ENCODE measurements around the gene TLX1. TPM values are rescaled to one million over a fixed set of nuclear protein-coding genes. Genes with fewer than 3 reads are reported as not detected.

Gene TLX1
- total RNA-seq, 2 donors from 2014 or later = 0.52 TPM; not detected in 1

DNA sequence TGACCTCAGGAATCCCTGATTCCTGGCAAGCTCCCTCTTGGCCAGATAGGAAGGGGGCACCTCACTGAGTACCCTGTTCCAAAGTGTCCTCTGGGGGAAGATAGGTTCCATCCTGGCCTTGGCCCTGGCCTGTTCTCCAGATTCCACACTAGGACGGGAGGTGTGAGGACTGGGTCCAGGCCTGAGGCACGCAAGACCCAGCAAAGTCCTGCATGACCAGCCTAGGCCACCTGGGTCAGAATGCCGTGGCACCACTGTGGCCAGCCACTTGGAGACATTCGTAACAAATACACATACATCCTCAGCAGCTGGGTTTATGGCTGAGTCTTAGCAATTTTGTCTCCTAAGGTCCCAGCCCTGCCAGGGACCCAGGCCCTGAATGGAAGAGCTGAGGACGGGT lies 23.3 kb upstream of the TLX1 start:
- Histone ChIP-seq H3K4me1 (no peaks in the 10 kb centered on the region), H3K27me3 (no peaks in the 10 kb centered on the region), H3K36me3 (replicated peaks in 1 of 2; ENCODE audit: insufficient read depth in 1 of 2, low read depth in 2 of 2) (no peaks in the 10 kb centered on the region), H3K4me3 (no peak overlapping the region), H3K9me3 (no peaks in the 10 kb centered on the region), H3K27ac (no peak overlapping the region)
- intact Hi-C loops (cut with DNase I) = no loop called here
- 82% methylated on average over 5 of the region's 5 CpGs; no CpG with 5 or more reads in 1 of the 2 donors for WGBS, 2 donors
- DNase-seq (no peak), ATAC-seq (no peak)
- no peak for TF ChIP-seq CTCF (IDR thresholded peaks at IDR 0.05)
- no peak for TF ChIP-seq POLR2A (IDR thresholded peaks at IDR 0.05)

- Histone ChIP-seq H3K27me3 (no peaks in the 10 kb centered on the region), H3K4me1 (no peaks in the 10 kb centered on the region), H3K9me3 (no peaks in the 10 kb centered on the region), H3K27ac (no peak overlapping the region), H3K4me3 (no peak overlapping the region), H3K36me3 (replicated peaks in 1 of 2; ENCODE audit: insufficient read depth in 1 of 2, low read depth in 2 of 2) (no peaks in the 10 kb centered on the region)
- no peak for DNase-seq
- TF ChIP-seq CTCF (IDR thresholded peaks at IDR 0.05) (no peak), POLR2A (IDR thresholded peaks at IDR 0.05) (no peak)
- intact Hi-C loops (cut with DNase I) = no loop called here
- 41 to 48% methylated on average over 4 to 6 of the region's 6 CpGs for WGBS, 2 donors
- no peak for ATAC-seq
Observed at GRCh38 chr10:101110856-101111523, 20.1 kb upstream of the TLX1 start.

- DNase-seq = no peak
- no peaks in the 10 kb centered on the region for H3K9me3 ChIP-seq
- H3K4me1 ChIP-seq = no peaks in the 10 kb centered on the region
- no peak for ATAC-seq
- no peaks in the 10 kb centered on the region for H3K27me3 ChIP-seq
- H3K36me3 ChIP-seq (replicated peaks in 1 of 2; ENCODE audit: insufficient read depth in 1 of 2, low read depth in 2 of 2) = no peaks in the 10 kb centered on the region
- TF ChIP-seq POLR2A (IDR thresholded peaks at IDR 0.05) (no peak), CTCF (IDR thresholded peaks at IDR 0.05) (no peak)
- 72 to 96% methylated on average over 4 to 8 of the region's 8 CpGs for WGBS, 2 donors
- H3K27ac ChIP-seq = no peak overlapping the region
- intact Hi-C loops (cut with DNase I) = no loop called here
- H3K4me3 ChIP-seq = no peak overlapping the region
Observed at GRCh38 chr10:101111547-101111946, 19.6 kb upstream of the TLX1 start.

- TF ChIP-seq POLR2A (IDR thresholded peaks at IDR 0.05) (no peak), CTCF (IDR thresholded peaks at IDR 0.05) (no peak)
- intact Hi-C loops (cut with DNase I) = no loop called here
- Histone ChIP-seq H3K4me3 (no peak overlapping the region), H3K9me3 (no peaks in the 10 kb centered on the region), H3K36me3 (replicated peaks in 1 of 2; ENCODE audit: insufficient read depth in 1 of 2, low read depth in 2 of 2) (no peaks in the 10 kb centered on the region), H3K27ac (no peak overlapping the region), H3K4me1 (no peaks in the 10 kb centered on the region), H3K27me3 (no peaks in the 10 kb centered on the region)
- DNase-seq = no peak
- WGBS, 2 donors = 24 to 27% methylated on average over 12 of the region's 12 CpGs
- no peak for ATAC-seq
Observed at GRCh38 chr10:101112799-101113594, 18.1 kb upstream of the TLX1 start.

Data from body of pancreas (tissue), 4 donors.